ENCODE measurements around the gene SAG. TPM values are rescaled to one million over a fixed set of nuclear protein-coding genes. Genes with fewer than 3 reads are reported as not detected.

The SAG gene
- total and polyA plus RNA-seq, 2 of the 13 experiments (the other 11 are each of a cell fraction or from before 2014, with no cell fraction given): not detected

DNA sequence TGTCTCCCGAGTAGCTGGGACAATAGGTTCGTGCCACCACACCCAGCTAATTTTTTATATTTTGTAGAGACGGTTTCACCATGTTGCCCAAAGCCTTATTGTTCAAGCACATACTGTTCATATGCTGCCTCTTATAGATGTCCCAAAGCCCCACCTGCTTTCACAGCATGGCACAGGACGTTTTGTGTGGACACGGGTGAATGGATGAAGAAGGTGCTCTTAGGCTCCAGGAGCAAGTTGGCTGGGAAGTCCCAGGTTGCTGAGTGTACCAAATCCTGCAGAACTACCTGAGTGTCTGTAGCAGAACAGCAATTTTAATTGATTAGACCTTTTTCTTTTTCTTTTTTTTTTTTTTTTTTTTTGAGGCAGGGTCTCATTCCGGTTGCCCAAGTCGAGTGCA, 10.5 kb upstream of the SAG start:
- Histone ChIP-seq H3K9ac (ENCODE audit: insufficient read depth, low read depth, low read length) (no peak overlapping the region), H3K9me3 (ENCODE audit: low read length) (no peaks in the 10 kb centered on the region), H3K4me1 (ENCODE audit: insufficient read depth, low read length) (no peaks in the 10 kb centered on the region), H4K20me1 (ENCODE audit: insufficient read depth, low read length) (no peaks in the 10 kb centered on the region), H3K36me3 (replicated peaks in 1 of 2; ENCODE audit: control insufficient read depth in 1 of 2, insufficient read depth in 2 of 2, low read length in 2 of 2) (peaks cover 26 to 43% of the 10 kb centered on the region in 2 experiments), H3K27ac (ENCODE audit: extremely low read length, insufficient read depth, low read length) (no peak overlapping the region), H2AFZ (ENCODE audit: low read length) (no peak overlapping the region), H3K4me3 (replicated peaks in 1 of 3; ENCODE audit: insufficient read depth in 1 of 3, low read depth in 2 of 3, low read length in 3 of 3) (no peak overlapping the region), H3K4me2 (ENCODE audit: low read depth, low read length) (no peak overlapping the region), H3K79me2 (ENCODE audit: insufficient read depth, low read length) (no peaks in the 10 kb centered on the region), H3K27me3 (ENCODE audit: control insufficient read depth in 1 of 2, insufficient read depth in 2 of 2, low read length in 2 of 2) (no peaks in the 10 kb centered on the region)
- BruUV-seq (replicated peaks): no TSS peak
- 87% methylated on average over 7 of the region's 7 CpGs for WGBS (ENCODE audit: low lambda C conversion rate)
- DNase-seq (ENCODE audit: low spot score) (no peak), ATAC-seq (no peak), FAIRE-seq (no peak)
- in situ Hi-C loops (cut with HindIII; ENCODE audit: extremely low pct_ligation_motif_present, low pct_unique_long_range_greater_than_20kb) (no loop called here), intact Hi-C loops (cut with micrococcal nuclease; ENCODE audit: unreplicated experiment) (no loop called here)
- ChIA-PET CTCF (ENCODE audit: low intra/inter-chr PET ratio, low total read pairs) (no interaction called here), POLR2A (no interaction called here)
- TF ChIP-seq ZFP36L1 (CRISPR knock-in tag; IDR thresholded peaks at IDR 0.05) (no peak), HNF4G (IDR thresholded peaks at IDR 0.05; ENCODE audit: borderline replicate concordance, low read depth, low read length) (no peak), HNF4G (CRISPR knock-in tag; IDR thresholded peaks at IDR 0.05; ENCODE audit: borderline replicate concordance, low read depth) (no peak), STAG1 (CRISPR knock-in tag; IDR thresholded peaks at IDR 0.05) (no peak), SATB2 (CRISPR knock-in tag; IDR thresholded peaks at IDR 0.05) (no peak), ZNF160 (CRISPR knock-in tag; IDR thresholded peaks at IDR 0.05) (no peak), TAF1 (CRISPR knock-in tag; IDR thresholded peaks at IDR 0.05) (no peak), MAZ (IDR thresholded peaks at IDR 0.05; ENCODE audit: borderline replicate concordance, low read depth, low read length) (no peak), MAZ (CRISPR knock-in tag; IDR thresholded peaks at IDR 0.05; ENCODE audit: low read depth) (no peak), NR2C2 (CRISPR knock-in tag; IDR thresholded peaks at IDR 0.05; ENCODE audit: borderline replicate concordance) (no peak), ZNF672 (CRISPR knock-in tag; IDR thresholded peaks at IDR 0.05) (no peak), ARNTL (CRISPR knock-in tag; IDR thresholded peaks at IDR 0.05) (no peak), ZNF180 (CRISPR knock-in tag; IDR thresholded peaks at IDR 0.05; ENCODE audit: borderline replicate concordance, low read depth) (no peak)
- TF ChIP-seq, protein P1, sequence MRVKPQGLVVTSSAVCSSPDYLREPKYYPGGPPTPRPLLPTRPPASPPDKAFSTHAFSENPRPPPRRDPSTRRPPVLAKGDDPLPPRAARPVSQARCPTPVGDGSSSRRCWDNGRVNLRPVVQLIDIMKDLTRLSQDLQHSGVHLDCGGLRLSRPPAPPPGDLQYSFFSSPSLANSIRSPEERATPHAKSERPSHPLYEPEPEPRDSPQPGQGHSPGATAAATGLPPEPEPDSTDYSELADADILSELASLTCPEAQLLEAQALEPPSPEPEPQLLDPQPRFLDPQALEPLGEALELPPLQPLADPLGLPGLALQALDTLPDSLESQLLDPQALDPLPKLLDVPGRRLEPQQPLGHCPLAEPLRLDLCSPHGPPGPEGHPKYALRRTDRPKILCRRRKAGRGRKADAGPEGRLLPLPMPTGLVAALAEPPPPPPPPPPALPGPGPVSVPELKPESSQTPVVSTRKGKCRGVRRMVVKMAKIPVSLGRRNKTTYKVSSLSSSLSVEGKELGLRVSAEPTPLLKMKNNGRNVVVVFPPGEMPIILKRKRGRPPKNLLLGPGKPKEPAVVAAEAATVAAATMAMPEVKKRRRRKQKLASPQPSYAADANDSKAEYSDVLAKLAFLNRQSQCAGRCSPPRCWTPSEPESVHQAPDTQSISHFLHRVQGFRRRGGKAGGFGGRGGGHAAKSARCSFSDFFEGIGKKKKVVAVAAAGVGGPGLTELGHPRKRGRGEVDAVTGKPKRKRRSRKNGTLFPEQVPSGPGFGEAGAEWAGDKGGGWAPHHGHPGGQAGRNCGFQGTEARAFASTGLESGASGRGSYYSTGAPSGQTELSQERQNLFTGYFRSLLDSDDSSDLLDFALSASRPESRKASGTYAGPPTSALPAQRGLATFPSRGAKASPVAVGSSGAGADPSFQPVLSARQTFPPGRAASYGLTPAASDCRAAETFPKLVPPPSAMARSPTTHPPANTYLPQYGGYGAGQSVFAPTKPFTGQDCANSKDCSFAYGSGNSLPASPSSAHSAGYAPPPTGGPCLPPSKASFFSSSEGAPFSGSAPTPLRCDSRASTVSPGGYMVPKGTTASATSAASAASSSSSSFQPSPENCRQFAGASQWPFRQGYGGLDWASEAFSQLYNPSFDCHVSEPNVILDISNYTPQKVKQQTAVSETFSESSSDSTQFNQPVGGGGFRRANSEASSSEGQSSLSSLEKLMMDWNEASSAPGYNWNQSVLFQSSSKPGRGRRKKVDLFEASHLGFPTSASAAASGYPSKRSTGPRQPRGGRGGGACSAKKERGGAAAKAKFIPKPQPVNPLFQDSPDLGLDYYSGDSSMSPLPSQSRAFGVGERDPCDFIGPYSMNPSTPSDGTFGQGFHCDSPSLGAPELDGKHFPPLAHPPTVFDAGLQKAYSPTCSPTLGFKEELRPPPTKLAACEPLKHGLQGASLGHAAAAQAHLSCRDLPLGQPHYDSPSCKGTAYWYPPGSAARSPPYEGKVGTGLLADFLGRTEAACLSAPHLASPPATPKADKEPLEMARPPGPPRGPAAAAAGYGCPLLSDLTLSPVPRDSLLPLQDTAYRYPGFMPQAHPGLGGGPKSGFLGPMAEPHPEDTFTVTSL (CRISPR knock-in tag; IDR thresholded peaks at IDR 0.05; ENCODE audit: borderline replicate concordance): no peak
